ENCODE data around the gene MAPK8. TPM values are rescaled to one million over a fixed set of nuclear protein-coding genes. Genes with fewer than 3 reads are reported as not detected.

Gene MAPK8
- total and polyA plus RNA-seq, 9 of the 15 experiments (the other 6 are each of a cell fraction or from before 2014, with no cell fraction given), result 6.4 to 159 (median 71.0) TPM

DNA sequence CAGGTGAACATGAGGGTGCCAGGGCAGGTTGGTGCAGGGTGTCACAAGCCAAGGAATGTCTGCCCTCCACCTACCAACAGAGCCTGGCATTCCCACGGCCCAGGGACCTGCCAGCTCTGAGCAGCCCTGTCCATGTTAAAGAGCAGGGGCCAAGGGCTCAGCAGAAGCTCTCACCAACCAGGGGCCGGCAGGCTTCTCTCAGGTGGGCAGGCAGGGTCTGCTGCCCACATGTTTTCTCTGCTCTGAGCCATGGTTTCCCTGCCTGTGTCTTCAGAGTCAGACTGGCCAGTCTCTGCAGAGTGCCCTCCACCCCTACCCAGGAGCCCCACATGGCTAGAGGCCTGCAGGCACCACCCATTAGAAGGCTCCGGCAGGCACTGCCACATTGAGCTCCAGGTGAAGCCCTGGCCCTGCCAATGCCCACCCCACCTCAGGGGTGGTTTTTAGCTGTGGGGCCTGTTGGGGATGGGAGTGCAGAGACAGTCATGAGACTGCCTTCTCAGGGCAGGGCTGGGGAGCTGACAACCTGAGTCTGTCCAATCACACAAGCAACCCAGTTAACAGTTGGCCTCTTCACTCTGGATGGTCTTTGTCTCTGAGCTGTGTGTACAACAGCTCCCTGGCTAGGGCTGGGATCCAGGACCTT lies 162.5 kb downstream of the MAPK8 start (continued):
- TF ChIP-seq, protein P1, sequence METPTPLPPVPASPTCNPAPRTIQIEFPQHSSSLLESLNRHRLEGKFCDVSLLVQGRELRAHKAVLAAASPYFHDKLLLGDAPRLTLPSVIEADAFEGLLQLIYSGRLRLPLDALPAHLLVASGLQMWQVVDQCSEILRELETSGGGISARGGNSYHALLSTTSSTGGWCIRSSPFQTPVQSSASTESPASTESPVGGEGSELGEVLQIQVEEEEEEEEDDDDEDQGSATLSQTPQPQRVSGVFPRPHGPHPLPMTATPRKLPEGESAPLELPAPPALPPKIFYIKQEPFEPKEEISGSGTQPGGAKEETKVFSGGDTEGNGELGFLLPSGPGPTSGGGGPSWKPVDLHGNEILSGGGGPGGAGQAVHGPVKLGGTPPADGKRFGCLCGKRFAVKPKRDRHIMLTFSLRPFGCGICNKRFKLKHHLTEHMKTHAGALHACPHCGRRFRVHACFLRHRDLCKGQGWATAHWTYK (CRISPR knock-in tag; IDR thresholded peaks at IDR 0.05), result peak; percentile 77; the same call in 1 of the 2 replicates
- TF ChIP-seq NELFE (IDR thresholded peaks at IDR 0.05; ENCODE audit: insufficient read depth, insufficient read length) (no peak), TCFL5 (CRISPR knock-in tag; conservative IDR thresholded peaks at IDR 0.05) (0 out of 2 replicates have a peak, but pooled peaks have one; percentile 38), MYC (IDR thresholded peaks at IDR 0.05; ENCODE audit: low read depth, low read length) (0 out of 2 replicates have a peak, but pooled peaks have one; percentile 8), MYC (CRISPR knock-in tag; IDR thresholded peaks at IDR 0.05; ENCODE audit: borderline replicate concordance, low read depth) (peak; percentile 56; the same call in 1 of the 2 replicates), PTTG1 (tag; IDR thresholded peaks at IDR 0.05; ENCODE audit: low read depth) (0 out of 2 replicates have a peak, but pooled peaks have one; percentile 12), ZNF584 (CRISPR knock-in tag; IDR thresholded peaks at IDR 0.05; ENCODE audit: low read depth) (no peak), MYNN (IDR thresholded peaks at IDR 0.05) (no peak), MYNN (CRISPR knock-in tag; IDR thresholded peaks at IDR 0.05) (no peak), ZBTB7A (IDR thresholded peaks at IDR 0.05; ENCODE audit: borderline replicate concordance, control insufficient read depth, low read depth, low read length) (0 out of 2 replicates have a peak, but pooled peaks have one; percentile 8), TFAM (CRISPR knock-in tag; conservative IDR thresholded peaks at IDR 0.05) (no peak), ZNF77 (CRISPR knock-in tag; IDR thresholded peaks at IDR 0.05) (0 out of 2 replicates have a peak, but pooled peaks have one; percentile 21), ZNF41 (CRISPR knock-in tag; conservative IDR thresholded peaks at IDR 0.05) (no peak), DDX20 (tag; IDR thresholded peaks at IDR 0.05; ENCODE audit: low read depth) (no peak)
- TF ChIP-seq, protein P2, sequence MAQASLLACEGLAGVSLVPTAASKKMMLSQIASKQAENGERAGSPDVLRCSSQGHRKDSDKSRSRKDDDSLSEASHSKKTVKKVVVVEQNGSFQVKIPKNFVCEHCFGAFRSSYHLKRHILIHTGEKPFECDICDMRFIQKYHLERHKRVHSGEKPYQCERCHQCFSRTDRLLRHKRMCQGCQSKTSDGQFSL (CRISPR knock-in tag; IDR thresholded peaks at IDR 0.05), result no peak
- TF ChIP-seq, protein P2 (tag; IDR thresholded peaks at IDR 0.05), result peak in 1 of 2 experiments; percentile 87; a peak in 2 of 4 replicates
- TF ChIP-seq, protein P3, sequence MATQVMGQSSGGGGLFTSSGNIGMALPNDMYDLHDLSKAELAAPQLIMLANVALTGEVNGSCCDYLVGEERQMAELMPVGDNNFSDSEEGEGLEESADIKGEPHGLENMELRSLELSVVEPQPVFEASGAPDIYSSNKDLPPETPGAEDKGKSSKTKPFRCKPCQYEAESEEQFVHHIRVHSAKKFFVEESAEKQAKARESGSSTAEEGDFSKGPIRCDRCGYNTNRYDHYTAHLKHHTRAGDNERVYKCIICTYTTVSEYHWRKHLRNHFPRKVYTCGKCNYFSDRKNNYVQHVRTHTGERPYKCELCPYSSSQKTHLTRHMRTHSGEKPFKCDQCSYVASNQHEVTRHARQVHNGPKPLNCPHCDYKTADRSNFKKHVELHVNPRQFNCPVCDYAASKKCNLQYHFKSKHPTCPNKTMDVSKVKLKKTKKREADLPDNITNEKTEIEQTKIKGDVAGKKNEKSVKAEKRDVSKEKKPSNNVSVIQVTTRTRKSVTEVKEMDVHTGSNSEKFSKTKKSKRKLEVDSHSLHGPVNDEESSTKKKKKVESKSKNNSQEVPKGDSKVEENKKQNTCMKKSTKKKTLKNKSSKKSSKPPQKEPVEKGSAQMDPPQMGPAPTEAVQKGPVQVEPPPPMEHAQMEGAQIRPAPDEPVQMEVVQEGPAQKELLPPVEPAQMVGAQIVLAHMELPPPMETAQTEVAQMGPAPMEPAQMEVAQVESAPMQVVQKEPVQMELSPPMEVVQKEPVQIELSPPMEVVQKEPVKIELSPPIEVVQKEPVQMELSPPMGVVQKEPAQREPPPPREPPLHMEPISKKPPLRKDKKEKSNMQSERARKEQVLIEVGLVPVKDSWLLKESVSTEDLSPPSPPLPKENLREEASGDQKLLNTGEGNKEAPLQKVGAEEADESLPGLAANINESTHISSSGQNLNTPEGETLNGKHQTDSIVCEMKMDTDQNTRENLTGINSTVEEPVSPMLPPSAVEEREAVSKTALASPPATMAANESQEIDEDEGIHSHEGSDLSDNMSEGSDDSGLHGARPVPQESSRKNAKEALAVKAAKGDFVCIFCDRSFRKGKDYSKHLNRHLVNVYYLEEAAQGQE (IDR thresholded peaks at IDR 0.05; ENCODE audit: borderline replicate concordance), result no peak
- TF ChIP-seq, protein P3 (CRISPR knock-in tag; IDR thresholded peaks at IDR 0.05; ENCODE audit: low read depth), result peak; percentile 61; the same call in 1 of the 2 replicates

Data from K562 (cell line).